PC-3 (cell line): ENCODE data around the gene CAMK2B.

Experiments used
- CTCF ChIP-seq: fragments of 300-600 bp; sonication (generic); conservative IDR thresholded peaks from 2 replicates; pipeline ENCODE4 v1.5.1; 2017; ENCODE audit warnings: antibody characterized with exemption, low read depth, mild to moderate bottlenecking, low read length
- EZH2 ChIP-seq: fragments of 300-600 bp; sonication (generic); IDR thresholded peaks from one replicate; pipeline ENCODE4 v1.6.1; 2017; ENCODE audit warnings: antibody characterized with exemption, mild to moderate bottlenecking, low read length; ENCODE audit not compliant: unreplicated experiment

GRCh38 chr7:44267178-44267577, 58.2 kb downstream of the CAMK2B start:
- TF ChIP-seq CTCF, result no peak
- TF ChIP-seq EZH2, result no peak
